GM18909 (cell line): Measurements from ENCODE around the gene ERV3-1.
A peak's percentile ranks its signal among the peaks of the same experiment; 100 is the strongest.
"Not testable (repeated sequence)": the region's sequence is repeated elsewhere in the genome, so short reads cannot be mapped to it uniquely, and the experiment has no call there.

ENCODE experiments used
- ATAC-seq: cut with Tn5 transposase; IDR thresholded peaks from one replicate; pipeline ENCODE4 v1.9.1; 2021; ENCODE audit warnings: mild to moderate bottlenecking; ENCODE audit not compliant: unreplicated experiment, poor library complexity

ERV3-1 gene

DNA sequence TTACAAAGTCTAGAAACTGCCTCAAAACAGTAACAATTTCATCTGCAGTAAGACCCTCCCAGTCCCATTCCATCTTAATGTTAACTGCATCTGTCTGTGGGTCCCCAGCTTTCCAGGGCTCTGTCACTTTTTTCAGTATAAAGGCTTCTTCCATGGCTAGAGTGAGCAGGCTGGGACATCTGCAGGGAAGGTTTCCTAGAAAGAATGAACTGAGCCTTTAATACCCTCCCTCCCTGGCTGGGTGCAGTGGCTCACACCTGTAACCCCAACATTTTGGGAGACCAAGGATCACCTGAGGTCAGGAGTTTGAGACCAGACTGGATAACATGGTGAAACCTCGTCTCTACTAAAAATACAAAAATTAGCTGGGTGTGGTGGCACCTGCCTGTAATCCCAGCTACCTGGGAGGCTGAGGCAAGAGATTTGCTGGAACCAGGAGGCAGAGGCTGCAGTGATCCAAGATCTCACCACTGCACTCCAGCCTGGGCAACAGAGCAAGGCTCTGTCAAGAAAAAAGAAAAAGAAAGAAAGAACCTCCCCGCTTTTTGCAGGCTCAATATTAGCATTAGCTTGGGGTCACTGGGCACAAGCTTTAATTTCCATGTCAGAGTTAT is 3.4 kb downstream of the ERV3-1 start:
- no peak for ATAC-seq

GRCh38 chr7:65001291-65001814 is 5.1 kb downstream of the ERV3-1 start:
- ATAC-seq: no peak

DNA sequence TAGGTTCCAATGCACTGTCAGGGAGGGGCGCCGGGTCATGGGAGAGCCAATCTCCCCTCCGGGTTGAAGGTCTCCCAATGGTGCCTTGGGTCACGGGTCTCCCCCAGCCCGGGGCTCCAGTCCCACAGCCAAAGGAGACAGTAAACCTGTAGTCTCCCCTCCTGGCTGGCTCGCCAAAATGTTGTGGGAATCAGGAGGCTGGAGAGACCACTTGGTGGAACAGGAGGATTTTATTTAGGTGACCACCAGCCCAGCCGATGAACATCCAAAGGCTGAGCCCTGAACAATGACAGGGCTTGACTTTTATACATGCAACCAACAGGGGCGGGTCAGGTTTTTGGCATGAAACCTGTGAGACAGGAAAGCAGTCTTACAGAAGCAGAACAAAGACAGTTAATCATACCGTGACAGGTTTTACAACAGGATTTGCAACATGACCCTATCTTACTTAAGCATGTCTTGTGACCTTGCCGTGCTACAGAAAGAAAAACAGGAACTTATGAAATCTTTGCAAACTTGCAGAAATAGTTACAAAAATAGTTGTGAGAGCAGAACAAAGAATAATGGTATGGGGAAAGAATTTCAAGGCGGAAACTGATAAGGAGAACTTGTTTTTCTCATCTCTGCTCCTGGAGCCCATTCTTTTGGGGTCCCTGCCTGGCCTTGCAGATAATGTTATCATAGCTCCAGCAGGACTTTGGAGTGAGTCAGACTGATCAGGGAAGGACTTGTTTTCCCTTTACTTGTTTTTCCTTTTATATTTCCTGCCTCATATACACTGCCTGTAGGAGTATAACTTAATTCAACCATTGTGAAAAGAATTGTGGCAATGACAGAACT is 7.1 kb downstream of the ERV3-1 start:
- ATAC-seq: peak; percentile 74

GRCh38 chr7:64998865-64999164 is 7.7 kb downstream of the ERV3-1 start:
- no peak for ATAC-seq

- ATAC-seq: no peak
Observed at GRCh38 chr7:64997927-64998391, 8.5 kb downstream of the ERV3-1 start.

DNA sequence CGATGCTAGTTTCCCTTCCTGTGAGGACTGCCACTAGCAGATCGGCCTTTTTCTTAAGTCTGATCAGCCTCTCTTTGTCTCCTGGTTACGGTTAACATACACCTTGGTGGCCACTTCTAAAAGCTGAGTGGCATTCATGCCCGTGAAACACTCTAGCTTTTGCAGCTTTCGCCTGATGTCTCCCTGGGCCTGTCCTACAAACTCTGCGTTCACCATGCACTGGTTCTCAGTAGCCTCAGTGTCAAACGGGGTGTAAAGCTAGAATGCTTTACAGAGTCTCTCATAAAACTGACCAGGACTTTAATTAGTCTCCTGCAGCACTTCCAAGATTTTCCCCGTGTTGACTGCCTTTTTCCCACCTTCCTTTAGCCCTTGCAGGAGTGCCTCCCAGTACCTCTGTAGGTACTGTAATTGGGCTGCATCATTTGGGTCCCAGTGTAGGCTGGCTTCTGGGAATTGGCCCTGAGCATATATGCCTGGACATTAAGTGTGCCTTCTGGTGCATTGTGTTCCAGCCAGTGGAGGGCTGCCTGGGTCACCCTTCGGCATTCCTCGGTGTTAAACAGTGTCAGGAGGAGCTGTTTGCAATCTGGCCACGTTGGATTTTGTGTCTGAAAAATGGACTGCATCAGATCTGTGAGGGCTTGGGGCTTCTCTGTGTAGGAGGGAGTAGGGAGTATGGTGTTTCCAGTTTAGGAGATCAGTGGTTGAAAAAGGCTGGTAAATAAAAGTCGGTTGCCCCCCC is 9.2 kb downstream of the ERV3-1 start:
- ATAC-seq: no peak

DNA sequence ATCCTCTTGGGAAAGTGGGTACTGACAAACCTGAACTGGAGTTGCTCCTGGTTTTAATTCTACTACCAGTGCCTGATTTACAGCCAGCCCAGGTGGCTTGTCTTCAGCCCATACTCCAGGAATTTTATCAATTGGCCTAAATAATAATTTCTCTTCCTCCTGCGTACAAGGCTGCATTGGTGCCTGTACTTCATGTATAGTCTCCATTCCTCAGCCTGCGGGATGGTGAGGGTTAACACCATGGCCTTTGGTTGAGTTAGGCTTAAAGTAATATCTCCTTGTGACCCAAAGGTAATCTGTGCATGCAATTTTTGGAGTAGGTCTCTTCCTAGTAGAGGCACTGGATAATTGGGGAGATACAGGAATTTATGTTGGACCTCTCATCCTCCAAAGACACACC is 10.2 kb downstream of the ERV3-1 start:
- no peak for ATAC-seq

- ATAC-seq: no peak
Observed at GRCh38 chr7:64993901-64994300, 12.6 kb downstream of the ERV3-1 start.

DNA sequence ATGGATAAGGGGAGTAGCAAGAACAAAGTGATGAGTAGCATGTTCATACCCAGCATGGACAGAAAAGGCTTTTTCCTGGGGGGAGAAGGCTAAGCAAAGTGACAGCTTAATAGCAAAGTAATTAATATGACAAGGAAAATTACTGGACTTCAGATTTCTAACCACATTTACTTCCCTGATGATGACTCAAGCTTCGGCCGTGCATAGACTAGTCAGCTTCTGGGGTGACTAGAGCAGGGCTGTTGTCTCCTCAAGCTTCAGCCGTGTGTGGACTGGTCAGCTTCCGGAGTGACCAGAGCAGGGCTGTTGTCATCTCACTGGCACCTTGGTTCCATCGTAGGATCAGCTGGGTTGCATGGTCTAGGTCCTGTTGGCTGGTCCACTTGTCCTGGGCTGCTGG is 13.5 kb downstream of the ERV3-1 start:
- no peak for ATAC-seq

DNA sequence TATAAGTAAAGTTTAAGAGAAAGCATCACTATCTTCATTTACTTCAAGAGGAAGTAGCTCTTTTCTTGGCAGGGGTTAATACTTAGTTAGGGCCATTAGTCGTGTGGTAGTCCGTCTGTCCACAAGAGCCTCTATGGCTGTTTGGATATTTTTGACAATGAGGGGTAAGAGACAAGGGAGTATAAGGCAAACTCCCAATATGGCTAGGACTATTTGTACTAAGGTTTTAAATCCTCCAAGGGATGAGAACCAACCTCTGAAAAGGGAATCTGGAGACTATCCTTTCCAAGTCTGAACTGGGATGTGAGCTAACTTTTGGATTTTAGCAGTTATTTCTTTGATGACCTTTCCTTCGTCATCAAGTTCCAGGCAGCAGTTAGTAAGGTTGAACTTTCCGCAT is 15.6 kb downstream of the ERV3-1 start, which contains the start of gene ZNF117:
ZNF117 (minus strand) TSS at position 101 of the 400 bp plus-strand sequence.
- ATAC-seq: no peak

DNA sequence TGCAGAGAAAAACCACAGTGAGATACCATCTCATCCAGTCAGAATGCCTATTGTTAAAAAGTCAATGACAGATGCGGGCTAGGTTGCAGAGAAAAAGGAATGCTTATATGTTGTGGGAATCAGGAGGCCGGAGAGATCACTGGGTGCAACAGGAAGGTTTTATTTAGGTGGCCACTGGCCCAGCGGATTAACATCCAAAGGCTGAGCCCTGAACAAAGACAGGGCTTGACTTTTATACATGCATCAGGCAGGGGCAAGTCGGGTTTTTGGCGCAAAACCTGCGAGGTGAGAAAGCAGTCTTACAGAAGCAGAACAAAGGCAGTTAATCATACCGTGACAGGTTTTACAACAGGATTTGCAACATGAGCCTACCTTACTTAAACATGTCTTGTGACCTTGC is 16.3 kb downstream of the ERV3-1 start:
- ATAC-seq: no peak

- no peak for ATAC-seq
Observed at GRCh38 chr7:64978497-64979203, 27.8 kb downstream of the ERV3-1 start.

- no peak for ATAC-seq
Observed at GRCh38 chr7:64965594-64965993, 40.9 kb downstream of the ERV3-1 start.

DNA sequence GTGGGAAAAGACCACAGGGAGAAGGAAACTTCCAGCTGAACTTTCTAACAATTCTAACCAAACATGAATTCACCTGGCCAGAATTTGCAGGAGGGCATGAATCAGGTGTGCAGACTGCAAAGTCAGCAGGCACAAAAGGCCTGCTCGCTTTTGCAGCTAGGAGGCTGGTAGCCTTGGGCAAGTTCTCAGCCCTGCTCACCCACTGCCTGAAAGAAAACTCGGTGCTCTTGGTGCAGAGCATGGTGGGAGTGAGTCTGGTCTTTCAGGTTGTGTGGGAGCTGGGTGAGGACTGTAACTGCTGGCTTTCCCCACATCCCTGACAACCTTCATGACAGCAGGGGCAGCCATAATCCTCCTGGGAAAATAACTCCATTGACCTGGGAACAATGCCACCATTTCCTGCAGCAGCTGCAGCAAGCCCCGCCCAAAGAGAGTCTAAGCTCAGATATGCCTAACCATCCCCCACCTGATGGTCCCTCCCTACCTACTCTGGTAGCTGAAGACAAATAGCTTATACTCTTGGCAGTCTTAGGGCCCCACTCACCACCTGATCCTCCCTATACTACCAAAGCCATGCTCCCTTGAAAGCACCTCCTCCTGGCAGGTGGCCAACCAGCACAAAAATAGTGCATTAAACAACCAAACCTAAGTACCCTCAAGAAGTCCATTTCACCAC is 47.3 kb downstream of the ERV3-1 start:
- ATAC-seq: no peak

GRCh38 chr7:64951250-64951848 is 55.1 kb downstream of the ERV3-1 start:
- ATAC-seq: peak; percentile 60

DNA sequence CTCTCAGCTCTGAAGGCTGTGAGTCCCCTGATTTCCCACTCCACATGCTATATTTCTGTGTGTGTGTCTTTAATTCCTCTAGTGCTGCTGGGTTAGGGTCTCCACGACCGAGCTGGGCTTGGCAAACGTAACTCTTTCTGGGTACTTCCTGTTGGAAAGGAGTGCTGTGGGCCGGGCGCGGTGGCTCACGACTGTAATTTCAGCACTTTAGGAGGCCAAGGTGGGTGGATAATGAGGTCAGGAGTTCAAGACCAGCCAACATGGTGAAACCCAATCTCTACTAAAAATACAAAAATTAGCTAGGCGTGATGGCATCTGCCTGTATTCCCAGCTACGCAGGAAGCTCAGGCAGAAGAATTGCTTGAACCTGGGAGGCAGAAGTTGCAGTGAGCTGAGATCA is 55.8 kb downstream of the ERV3-1 start:
- ATAC-seq: not testable (repeated sequence)

GRCh38 chr7:64948774-64949173 is 57.7 kb downstream of the ERV3-1 start:
- ATAC-seq: not testable (repeated sequence)

GRCh38 chr7:64947252-64948000 is 59.1 kb downstream of the ERV3-1 start:
- no peak for ATAC-seq

DNA sequence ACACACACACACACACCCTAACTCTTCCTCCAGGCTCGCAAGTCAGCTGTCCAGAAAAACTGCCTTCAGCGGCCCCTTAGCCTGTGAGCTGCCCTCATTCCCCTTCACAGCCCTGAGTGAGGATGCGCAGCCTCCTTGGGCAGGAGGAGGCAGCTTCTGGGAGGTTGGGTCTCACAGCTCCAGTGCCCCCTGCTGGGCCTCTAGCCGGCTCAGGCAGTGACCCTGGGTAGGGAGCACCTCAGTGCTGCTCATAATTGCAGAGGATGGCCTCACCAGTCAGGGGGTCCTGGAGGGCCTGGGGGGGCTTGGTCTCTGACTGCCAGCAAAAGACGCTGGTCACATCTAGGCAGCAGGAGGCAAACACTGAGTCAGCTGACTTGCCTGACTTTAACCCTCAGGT is 59.7 kb downstream of the ERV3-1 start:
- ATAC-seq: no peak
